Upper lobe of left lung (tissue), 6 donors: ENCODE measurements around the gene SUCLG1. TPM values are rescaled to one million over a fixed set of nuclear protein-coding genes. Genes with fewer than 3 reads are reported as not detected.
A peak's percentile ranks its signal among the peaks of the same experiment; 100 is the strongest.

Source experiments
- ATAC-seq, 2 donors: fragments of 200-7000 bp; cut with Tn5 transposase; one replicate each; pipeline ENCODE4 v1.9.1; 2022; ENCODE audit warnings: mild to moderate bottlenecking in 2 of 2, moderate library complexity in 2 of 2; ENCODE audit not compliant: low FRiP score in 2 of 2
- DNase-seq, 2 donors: peaks; one replicate each; pipeline ENCODE4 v3.0.0-alpha.2; 2019 to 2020
- H3K27ac ChIP-seq, 4 donors: fragments of 200-600 bp; sonication (generic); one replicate each; pipeline ENCODE4 v1.5.1; 2016 to 2019
- H3K27me3 ChIP-seq, 4 donors: fragments of 200-600 bp; sonication (generic); one replicate each; pipeline ENCODE4 v1.5.1; 2017 to 2019
- H3K36me3 ChIP-seq, 4 donors: fragments of 200-600 bp; sonication (generic); one replicate each; pipeline ENCODE4 v1.5.1; 2016 to 2019
- H3K4me1 ChIP-seq, 4 donors: fragments of 200-600 bp; sonication (generic); one replicate each; pipeline ENCODE4 v1.5.1; 2018 to 2019
- H3K4me3 ChIP-seq, 4 donors: fragments of 200-600 bp; sonication (generic); one replicate each; pipeline ENCODE4 v1.5.1; 2017 to 2019; ENCODE audit warnings: mild to moderate bottlenecking in 2 of 4, moderate library complexity in 1 of 4
- H3K9me3 ChIP-seq, 4 donors: fragments of 200-600 bp; sonication (generic); one replicate each; pipeline ENCODE4 v1.5.1; 2018 to 2019
- EP300 ChIP-seq, 4 donors: sonication (generic); formaldehyde crosslinking; IDR thresholded peaks; one replicate each; pipeline ENCODE4 v1.5.1; 2017; ENCODE audit warnings: antibody characterized with exemption in 4 of 4, control low read depth in 2 of 4
- POLR2A ChIP-seq, 4 donors: fragments of 450-650 bp; IDR thresholded peaks; one replicate each; pipeline ENCODE4 v1.5.1; 2016 to 2017; ENCODE audit warnings: antibody characterized with exemption in 4 of 4, mild to moderate bottlenecking in 2 of 4
- POLR2AphosphoS5 ChIP-seq, 2 donors: sonication (generic); formaldehyde crosslinking; IDR thresholded peaks; one replicate each; pipeline ENCODE4 v1.5.1; 2017; ENCODE audit warnings: antibody characterized with exemption in 2 of 2
- WGBS, 2 donors: methylation state at CpG; one replicate each; pipeline ENCODE4 v1.1.5; 2017 to 2018; 5-methylcytosine and 5-hydroxymethylcytosine counted together
- total RNA-seq, 6 donors: library from RNA; depleted of rRNA in 4 of 6; stranded (reverse); fragments of >200 nt in 4 of 6; gene quantifications; one replicate each; pipeline versions ENCODE4 v1.1.0 to v1.2.1, GENCODE V29; 2016 to 2021
- TF ChIP-seq, protein P1 (sequence below), 6 experiments: fragments of 450-650 bp in 4 of 6; fragments of 200-600 bp in 2 of 6; sonication (generic) in 2 of 6; IDR thresholded peaks; one replicate each; pipeline ENCODE4 v1.5.1; 2016 to 2019; ENCODE audit warnings: antibody characterized with exemption in 6 of 6
- donor health status: DM: no; HTN: no; CAD: no; lungs with moderate emphysema.
- donor health status: DM: no; HTN: yes; CAD: no; lungs with severe emphysema.

SUCLG1 gene
- total RNA-seq, 6 donors from 2014 or later = 25.6 to 80.4 (median 55.3) TPM

- no peaks in the 10 kb centered on the region for H3K9me3 ChIP-seq
- ATAC-seq (peak; percentile 59 to 91), DNase-seq (no peak)
These were observed 36.6 kb upstream of the SUCLG1 start for GRCh38 chr2:84495539-84496146.

GRCh38 chr2:84494070-84494469 is 35.0 kb upstream of the SUCLG1 start:
- Histone ChIP-seq H3K27ac (no peak overlapping the region), H3K9me3 (no peaks in the 10 kb centered on the region), H3K4me3 (no peak overlapping the region), H3K4me1 (no peaks in the 10 kb centered on the region), H3K36me3 (no peaks in the 10 kb centered on the region), H3K27me3 (no peaks in the 10 kb centered on the region)
- ATAC-seq (no peak), DNase-seq (no peak)
- WGBS, 2 donors = 74 to 83% methylated on average over 4 of the region's 4 CpGs
- TF ChIP-seq POLR2A (IDR thresholded peaks at IDR 0.05) (no peak), EP300 (IDR thresholded peaks at IDR 0.05) (no peak), POLR2AphosphoS5 (IDR thresholded peaks at IDR 0.05) (no peak)
- TF ChIP-seq, protein P1, sequence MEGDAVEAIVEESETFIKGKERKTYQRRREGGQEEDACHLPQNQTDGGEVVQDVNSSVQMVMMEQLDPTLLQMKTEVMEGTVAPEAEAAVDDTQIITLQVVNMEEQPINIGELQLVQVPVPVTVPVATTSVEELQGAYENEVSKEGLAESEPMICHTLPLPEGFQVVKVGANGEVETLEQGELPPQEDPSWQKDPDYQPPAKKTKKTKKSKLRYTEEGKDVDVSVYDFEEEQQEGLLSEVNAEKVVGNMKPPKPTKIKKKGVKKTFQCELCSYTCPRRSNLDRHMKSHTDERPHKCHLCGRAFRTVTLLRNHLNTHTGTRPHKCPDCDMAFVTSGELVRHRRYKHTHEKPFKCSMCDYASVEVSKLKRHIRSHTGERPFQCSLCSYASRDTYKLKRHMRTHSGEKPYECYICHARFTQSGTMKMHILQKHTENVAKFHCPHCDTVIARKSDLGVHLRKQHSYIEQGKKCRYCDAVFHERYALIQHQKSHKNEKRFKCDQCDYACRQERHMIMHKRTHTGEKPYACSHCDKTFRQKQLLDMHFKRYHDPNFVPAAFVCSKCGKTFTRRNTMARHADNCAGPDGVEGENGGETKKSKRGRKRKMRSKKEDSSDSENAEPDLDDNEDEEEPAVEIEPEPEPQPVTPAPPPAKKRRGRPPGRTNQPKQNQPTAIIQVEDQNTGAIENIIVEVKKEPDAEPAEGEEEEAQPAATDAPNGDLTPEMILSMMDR (IDR thresholded peaks at IDR 0.05) = no peak

More at GRCh38 chr2:84495539-84496146, 36.6 kb upstream of the SUCLG1 start:
- H3K27me3 ChIP-seq = no peaks in the 10 kb centered on the region
- no peaks in the 10 kb centered on the region for H3K4me1 ChIP-seq
- TF ChIP-seq POLR2AphosphoS5 (IDR thresholded peaks at IDR 0.05) = no peak
- TF ChIP-seq, protein P1 (IDR thresholded peaks at IDR 0.05) = peak; percentile 56 to 81 (median 76)
- H3K4me3 ChIP-seq = no peak overlapping the region
- WGBS, 2 donors = 26 to 29% methylated on average over 8 of the region's 8 CpGs
- no peak overlapping the region for H3K27ac ChIP-seq
- H3K36me3 ChIP-seq = no peaks in the 10 kb centered on the region

- H3K36me3 ChIP-seq = no peaks in the 10 kb centered on the region
- H3K9me3 ChIP-seq = no peaks in the 10 kb centered on the region
- ATAC-seq (no peak), DNase-seq (no peak)
- no peak overlapping the region for H3K4me3 ChIP-seq
- whole genome bisulfite sequencing, 2 donors = 68 to 72% methylated on average over 5 of the region's 5 CpGs
- no peaks in the 10 kb centered on the region for H3K27me3 ChIP-seq
- no peak overlapping the region for H3K27ac ChIP-seq
- TF ChIP-seq EP300 (IDR thresholded peaks at IDR 0.05) (no peak), POLR2AphosphoS5 (IDR thresholded peaks at IDR 0.05) (no peak), POLR2A (IDR thresholded peaks at IDR 0.05) (no peak)
- TF ChIP-seq, protein P1 (IDR thresholded peaks at IDR 0.05) = no peak
- H3K4me1 ChIP-seq = no peaks in the 10 kb centered on the region
These were observed 34.4 kb upstream of the SUCLG1 start for GRCh38 chr2:84493514-84493913.

DNA sequence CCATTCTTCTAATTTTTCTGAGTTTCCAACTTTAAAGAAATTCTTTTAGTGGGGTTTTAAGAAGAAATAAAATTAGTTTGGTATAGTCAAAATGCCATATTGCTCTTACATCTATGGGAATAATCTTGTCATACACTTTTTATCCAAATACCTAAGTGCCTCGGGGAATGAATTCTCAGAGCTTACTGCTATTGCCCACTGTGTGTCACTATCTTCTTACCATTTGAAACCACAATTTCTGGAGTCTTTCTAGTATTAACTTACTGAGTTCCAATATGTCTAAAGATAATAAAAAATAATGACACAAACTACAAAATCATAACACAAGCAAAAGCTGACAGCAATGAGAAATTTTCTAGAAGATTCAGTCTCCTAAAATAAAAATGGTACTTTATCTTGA is 33.5 kb upstream of the SUCLG1 start:
- no peaks in the 10 kb centered on the region for H3K9me3 ChIP-seq
- no peak for TF ChIP-seq POLR2A (IDR thresholded peaks at IDR 0.05)
- H3K27me3 ChIP-seq = no peaks in the 10 kb centered on the region
- no peak overlapping the region for H3K4me3 ChIP-seq
- DNase-seq = no peak
- ATAC-seq = no peak
- WGBS, 2 donors = 68 to 75% methylated on average over 1 of the region's 1 CpG
- H3K36me3 ChIP-seq = no peaks in the 10 kb centered on the region
- H3K4me1 ChIP-seq = no peaks in the 10 kb centered on the region
- H3K27ac ChIP-seq = no peak overlapping the region

GRCh38 chr2:84491741-84492140 is 32.7 kb upstream of the SUCLG1 start:
- no peaks in the 10 kb centered on the region for H3K36me3 ChIP-seq
- TF ChIP-seq, protein P1 (IDR thresholded peaks at IDR 0.05) = no peak
- TF ChIP-seq POLR2AphosphoS5 (IDR thresholded peaks at IDR 0.05) (no peak), EP300 (IDR thresholded peaks at IDR 0.05) (no peak), POLR2A (IDR thresholded peaks at IDR 0.05) (no peak)
- H3K4me3 ChIP-seq = no peak overlapping the region
- no peak for ATAC-seq
- H3K27ac ChIP-seq = no peak overlapping the region
- DNase-seq = no peak
- no peaks in the 10 kb centered on the region for H3K9me3 ChIP-seq
- no peaks in the 10 kb centered on the region for H3K27me3 ChIP-seq
- WGBS, 2 donors = 91 to 96% methylated on average over 6 of the region's 6 CpGs
- H3K4me1 ChIP-seq = peaks cover 0 to 4% (median 3%) of the 10 kb centered on the region in 4 donors
